Activated CD8-positive, alpha-beta T cell treated with anti-CD3 and anti-CD28 coated beads for 36 hours (primary cell): ENCODE data around the gene HOXC9. TPM values are rescaled to one million over a fixed set of nuclear protein-coding genes. Genes with fewer than 3 reads are reported as not detected.

Experiments
- ATAC-seq: fragments of 200-7000 bp; cut with Tn5 transposase; one replicate; pipeline ENCODE4 v1.10.0; 2021; ENCODE audit warnings: mild to moderate bottlenecking, moderate library complexity
- CTCF ChIA-PET: fragments of 350-600 bp; sonication (Branson Sonifier 250); formaldehyde crosslinking; loops from one replicate; lab custom pipeline; 2021; ENCODE audit warnings: antibody characterized with exemption; lab: Charles Lee
- POLR2A ChIA-PET: fragments of 350-600 bp; sonication (Branson Sonifier 250); formaldehyde crosslinking; loops from one replicate; lab custom pipeline; 2021; ENCODE audit warnings: antibody characterized with exemption; lab: Charles Lee
- DNase-seq: peaks from one replicate; pipeline ENCODE4 v3.0.0-alpha.2; 2020
- H3K27ac Mint-ChIP-seq: one replicate; pipeline ENCODE4 v1.8.0; 2021; ENCODE audit warnings: mild to moderate bottlenecking, mixed read lengths
- H3K27me3 Mint-ChIP-seq: one replicate; pipeline ENCODE4 v1.8.0; 2021; ENCODE audit warnings: mixed read lengths
- H3K36me3 Mint-ChIP-seq: one replicate; pipeline ENCODE4 v1.8.0; 2021; ENCODE audit warnings: low read depth, mixed read lengths
- H3K4me1 Mint-ChIP-seq: one replicate; pipeline ENCODE4 v1.8.0; 2021; ENCODE audit warnings: low read depth, mixed read lengths
- H3K4me3 Mint-ChIP-seq: one replicate; pipeline ENCODE4 v1.8.0; 2021; ENCODE audit warnings: mild to moderate bottlenecking, moderate library complexity, mixed read lengths
- H3K9me3 Mint-ChIP-seq: one replicate; pipeline ENCODE4 v1.8.0; 2021; ENCODE audit warnings: mixed read lengths
- intact Hi-C: fragments of 100-400 bp; cut with micrococcal nuclease; formaldehyde crosslinking; loops from one replicate; pipeline ENCODE4 v1.10.0; 2022
- total RNA-seq, 2 experiments: library from RNA; stranded (reverse); gene quantifications; one replicate each; pipeline ENCODE4 v1.2.3, GENCODE V29; 2021
- TF ChIP-seq, protein P1 (sequence below): fragments of 200-600 bp; IDR thresholded peaks from one replicate; pipeline ENCODE4 v1.8.0; 2022; ENCODE audit warnings: antibody characterized with exemption, mild to moderate bottlenecking

Gene HOXC9
- total RNA-seq, 2 experiments from 2014 or later: not detected

- H3K27me3 Mint-ChIP-seq: peaks cover 80% of the 10 kb centered on the region
- no peak overlapping the region for H3K4me3 Mint-ChIP-seq
- ATAC-seq: no peak
- CTCF ChIA-PET: interaction anchor here (0.7 kb wide), 1 partner anchor 12 kb away, joined by 3 read pairs; no protein-coding TSS in a partner anchor
- TF ChIP-seq, protein P1, sequence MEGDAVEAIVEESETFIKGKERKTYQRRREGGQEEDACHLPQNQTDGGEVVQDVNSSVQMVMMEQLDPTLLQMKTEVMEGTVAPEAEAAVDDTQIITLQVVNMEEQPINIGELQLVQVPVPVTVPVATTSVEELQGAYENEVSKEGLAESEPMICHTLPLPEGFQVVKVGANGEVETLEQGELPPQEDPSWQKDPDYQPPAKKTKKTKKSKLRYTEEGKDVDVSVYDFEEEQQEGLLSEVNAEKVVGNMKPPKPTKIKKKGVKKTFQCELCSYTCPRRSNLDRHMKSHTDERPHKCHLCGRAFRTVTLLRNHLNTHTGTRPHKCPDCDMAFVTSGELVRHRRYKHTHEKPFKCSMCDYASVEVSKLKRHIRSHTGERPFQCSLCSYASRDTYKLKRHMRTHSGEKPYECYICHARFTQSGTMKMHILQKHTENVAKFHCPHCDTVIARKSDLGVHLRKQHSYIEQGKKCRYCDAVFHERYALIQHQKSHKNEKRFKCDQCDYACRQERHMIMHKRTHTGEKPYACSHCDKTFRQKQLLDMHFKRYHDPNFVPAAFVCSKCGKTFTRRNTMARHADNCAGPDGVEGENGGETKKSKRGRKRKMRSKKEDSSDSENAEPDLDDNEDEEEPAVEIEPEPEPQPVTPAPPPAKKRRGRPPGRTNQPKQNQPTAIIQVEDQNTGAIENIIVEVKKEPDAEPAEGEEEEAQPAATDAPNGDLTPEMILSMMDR: no peak
- peaks cover 15% of the 10 kb centered on the region for H3K4me1 Mint-ChIP-seq
- intact Hi-C loops: loop anchor here (5.0 kb wide), 1 partner anchor 35 kb away; the partner anchor contains the start of gene HOXC13
- H3K36me3 Mint-ChIP-seq: peaks cover 4% of the 10 kb centered on the region
- peaks cover 4% of the 10 kb centered on the region for H3K9me3 Mint-ChIP-seq
- POLR2A ChIA-PET: no interaction called here
- no peak overlapping the region for H3K27ac Mint-ChIP-seq
- DNase-seq: no peak
These were observed 27.7 kb upstream of the HOXC9 start for GRCh38 chr12:53972152-53972702.

DNA sequence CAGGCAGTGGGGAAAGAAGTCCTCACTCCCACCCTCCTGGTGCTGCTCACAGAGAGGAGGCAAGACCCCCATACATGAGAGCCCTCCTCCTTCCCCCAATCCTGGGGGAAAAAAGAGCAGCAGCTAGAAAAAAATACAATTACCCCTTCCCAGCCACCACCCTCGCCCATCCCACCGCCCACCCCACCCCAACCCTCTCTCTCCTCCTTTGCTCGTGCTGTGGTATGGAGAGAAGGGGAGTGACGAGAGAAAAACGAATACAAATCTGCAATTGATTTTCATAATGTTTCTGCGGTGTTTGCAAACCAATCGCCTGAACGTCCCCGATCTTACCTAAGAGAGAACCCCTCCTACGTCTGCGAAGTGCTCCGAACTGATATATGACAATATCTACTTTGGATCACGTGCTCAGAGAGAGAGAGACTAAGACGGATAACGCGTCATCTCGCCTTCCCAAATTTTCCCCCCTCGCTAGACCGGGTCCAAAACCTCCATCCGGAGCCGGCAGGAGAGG is 27.2 kb upstream of the HOXC9 start, which contains the start of gene HOXC11:
Gene HOXC11 (plus strand): TSS at position 405 of the 514 bp plus-strand sequence. CDS start 116 bp downstream, outside the sequence.
- Mint-ChIP-seq H3K27ac (no peak within 1 kb of the TSS), H3K9me3 (peaks cover 4% of the 10 kb centered on the region), H3K4me3 (peak within 1 kb of the TSS; percentile 11), H3K27me3 (peaks cover 79% of the 10 kb centered on the region), H3K4me1 (peaks cover 15% of the 10 kb centered on the region), H3K36me3 (peaks cover 4% of the 10 kb centered on the region)
- CTCF ChIA-PET: interaction anchor here (0.7 kb wide), 1 partner anchor 13 kb away, joined by 3 read pairs; no protein-coding TSS in a partner anchor
- DNase-seq (no peak), ATAC-seq (no peak)
- intact Hi-C loops: loop anchor here (5.0 kb wide), 1 partner anchor 35 kb away; the partner anchor contains the start of gene HOXC13
- POLR2A ChIA-PET: interaction anchor here (1.6 kb wide), 1 partner anchor 14 kb away, joined by 4 read pairs; no protein-coding TSS in a partner anchor
- TF ChIP-seq, protein P1: no peak

DNA sequence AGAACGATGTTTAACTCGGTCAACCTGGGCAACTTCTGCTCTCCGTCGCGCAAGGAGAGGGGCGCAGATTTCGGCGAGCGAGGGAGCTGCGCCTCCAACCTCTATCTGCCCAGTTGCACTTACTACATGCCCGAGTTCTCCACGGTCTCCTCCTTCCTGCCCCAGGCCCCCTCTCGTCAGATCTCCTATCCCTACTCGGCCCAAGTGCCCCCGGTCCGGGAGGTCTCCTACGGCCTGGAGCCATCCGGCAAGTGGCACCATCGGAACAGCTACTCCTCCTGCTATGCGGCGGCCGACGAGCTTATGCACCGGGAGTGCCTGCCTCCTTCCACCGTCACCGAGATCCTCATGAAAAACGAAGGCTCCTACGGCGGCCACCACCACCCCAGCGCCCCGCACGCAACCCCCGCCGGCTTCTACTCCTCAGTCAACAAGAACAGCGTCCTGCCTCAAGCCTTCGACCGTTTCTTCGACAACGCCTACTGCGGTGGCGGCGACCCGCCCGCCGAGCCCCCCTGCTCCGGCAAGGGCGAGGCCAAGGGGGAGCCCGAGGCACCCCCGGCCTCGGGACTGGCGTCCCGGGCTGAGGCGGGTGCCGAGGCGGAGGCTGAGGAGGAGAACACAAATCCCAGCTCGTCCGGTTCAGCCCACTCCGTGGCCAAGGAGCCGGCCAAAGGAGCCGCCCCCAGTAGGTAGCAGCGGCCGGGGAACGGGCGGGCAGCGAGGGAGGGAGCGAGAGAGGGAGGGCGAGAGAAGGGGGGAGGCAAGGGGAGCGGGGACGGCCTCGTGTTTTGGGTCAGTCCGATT is 26.5 kb upstream of the HOXC9 start:
- TF ChIP-seq, protein P1: no peak
- H3K9me3 Mint-ChIP-seq: peaks cover 4% of the 10 kb centered on the region
- ChIA-PET POLR2A (interaction anchor here (1.6 kb wide), 1 partner anchor 15 kb away, joined by 4 read pairs; no protein-coding TSS in a partner anchor), CTCF (no interaction called here)
- peaks cover 15% of the 10 kb centered on the region for H3K4me1 Mint-ChIP-seq
- ATAC-seq: peak; percentile 29
- peaks cover 4% of the 10 kb centered on the region for H3K36me3 Mint-ChIP-seq
- H3K27me3 Mint-ChIP-seq: peaks cover 78% of the 10 kb centered on the region
- no peak overlapping the region for H3K27ac Mint-ChIP-seq
- peak overlapping the region; percentile 11 for H3K4me3 Mint-ChIP-seq
- no peak for DNase-seq
- intact Hi-C loops: loop anchor here (5.0 kb wide), 1 partner anchor 36 kb away; the partner anchor contains the start of gene HOXC13

DNA sequence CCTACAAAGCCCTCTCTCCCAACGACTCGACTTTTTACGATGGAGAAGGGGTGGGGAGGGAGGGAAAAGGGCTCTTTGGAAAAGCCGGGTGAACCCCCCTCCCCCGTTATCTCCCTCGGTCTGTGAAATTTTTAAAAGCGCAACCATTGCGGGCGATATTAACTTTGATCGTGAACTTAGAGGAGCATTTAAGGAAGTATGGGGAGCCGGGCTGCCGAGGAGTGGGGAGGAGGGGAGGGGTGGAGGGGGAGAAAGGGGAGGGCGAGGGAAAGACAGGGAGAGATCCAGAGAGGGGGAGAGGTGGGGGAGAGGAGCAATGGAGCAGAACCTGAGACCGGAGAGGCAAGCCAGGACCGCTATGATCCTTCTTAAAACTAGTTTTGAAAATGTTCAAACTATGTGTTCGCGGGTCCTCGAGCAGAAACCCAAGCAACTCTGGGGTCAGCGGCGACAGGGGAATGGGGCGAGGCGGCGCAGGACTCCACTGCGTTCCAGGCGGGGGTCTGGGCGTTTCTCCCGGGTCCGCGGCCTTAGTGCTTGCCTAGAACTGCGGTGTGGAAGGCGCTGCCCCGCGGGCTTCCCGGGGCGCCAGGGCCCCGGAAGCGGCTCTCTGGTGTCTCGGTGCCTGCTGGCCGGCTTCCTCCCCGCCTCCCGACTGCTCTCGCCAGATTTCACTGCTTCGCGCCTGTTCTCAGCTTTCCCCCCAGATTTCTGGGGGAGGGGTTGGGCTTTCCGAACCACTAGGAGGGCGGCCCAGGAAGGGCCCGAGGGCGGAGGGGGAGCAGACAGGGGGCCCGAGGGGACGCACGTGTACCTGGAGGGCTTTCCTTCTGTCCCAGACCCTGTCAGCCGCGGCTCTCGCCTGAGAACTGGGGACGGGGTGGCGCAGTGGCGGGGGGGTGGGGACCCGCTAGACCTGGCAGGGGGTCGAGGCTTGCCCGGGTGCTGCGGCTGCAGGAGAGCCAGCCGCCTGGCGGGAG is 25.6 kb upstream of the HOXC9 start, which contains the start of gene HOTAIR:
Gene HOTAIR (minus strand): TSS at position 871 of the 980 bp plus-strand sequence.
- peaks cover 78% of the 10 kb centered on the region for H3K27me3 Mint-ChIP-seq
- intact Hi-C loops: loop anchor here (5.0 kb wide), 1 partner anchor 37 kb away; the partner anchor contains the start of gene HOXC13
- peak; percentile 48 for DNase-seq
- H3K4me1 Mint-ChIP-seq: peaks cover 15% of the 10 kb centered on the region
- H3K36me3 Mint-ChIP-seq: peaks cover 4% of the 10 kb centered on the region
- POLR2A ChIA-PET: interaction anchor here (1.6 kb wide), 1 partner anchor 16 kb away, joined by 4 read pairs; no protein-coding TSS in a partner anchor
- CTCF ChIA-PET: no interaction called here
- TF ChIP-seq, protein P1: no peak
- H3K9me3 Mint-ChIP-seq: peaks cover 4% of the 10 kb centered on the region
- peak; percentile 66 for ATAC-seq
- no peak within 1 kb of the TSS for H3K27ac Mint-ChIP-seq
- H3K4me3 Mint-ChIP-seq: peak within 1 kb of the TSS; percentile 43
